Measurements from ENCODE around the gene CTIF.

CTIF gene

DNA sequence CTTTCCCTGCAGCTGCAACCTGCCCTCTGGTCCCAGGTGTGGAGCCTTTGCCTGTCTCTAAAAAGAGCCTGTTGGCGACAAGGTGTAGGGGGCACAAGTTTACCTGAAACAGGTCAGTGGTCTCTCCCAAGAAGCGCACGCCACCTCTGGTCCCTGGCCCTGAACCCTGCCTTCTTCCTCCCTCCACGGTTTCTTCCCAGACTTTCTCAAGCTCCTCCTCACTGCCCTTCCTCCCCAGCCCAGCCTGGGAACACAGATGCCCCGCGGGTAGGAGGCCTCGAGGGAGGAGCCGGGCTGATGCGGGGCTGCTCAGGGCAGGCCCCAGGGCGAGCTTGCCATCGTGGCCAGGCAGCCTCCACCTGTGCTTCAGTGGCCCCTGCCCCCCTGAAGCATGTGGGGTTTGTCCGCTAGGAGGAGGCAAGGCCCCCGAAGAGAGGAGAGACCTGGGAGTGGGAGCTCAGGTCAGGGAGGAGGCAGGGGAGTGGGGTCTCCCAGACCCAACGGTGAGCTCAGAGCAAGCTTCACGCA is 322.4 kb downstream of the CTIF start:
- Histone ChIP-seq H3K27ac (ENCODE audit: low read depth, low read length) (no peak overlapping the region), H3K9ac (ENCODE audit: low read length) (no peak overlapping the region), H3K79me2 (ENCODE audit: insufficient read depth, low read length) (no peaks in the 10 kb centered on the region), H3K27me3 (ENCODE audit: low read length) (no peaks in the 10 kb centered on the region), H3F3A (ENCODE audit: insufficient read depth) (no peaks in the 10 kb centered on the region), H4K20me1 (ENCODE audit: low read depth, low read length) (no peaks in the 10 kb centered on the region), H3K9me2 (replicated peaks; ENCODE audit: insufficient read depth, low read length) (no peaks in the 10 kb centered on the region), H3K4me2 (ENCODE audit: low read depth, low read length, poor library complexity, severe bottlenecking) (no peak overlapping the region), H3K36me3 (ENCODE audit: low read length) (no peaks in the 10 kb centered on the region), H3K9me3 (ENCODE audit: insufficient read depth, low read length) (no peaks in the 10 kb centered on the region), H2AFZ (ENCODE audit: low read depth, low read length, severe bottlenecking) (no peak overlapping the region), H3K4me3 (ENCODE audit: insufficient read depth, low read length, poor library complexity, severe bottlenecking) (no peak overlapping the region)
- TF ChIP-seq CTCF (IDR thresholded peaks at IDR 0.05; ENCODE audit: insufficient read depth, low read length, poor library complexity, severe bottlenecking), result no peak
- no peak for TF ChIP-seq EZH2phosphoT487 (conservative IDR thresholded peaks at IDR 0.05; ENCODE audit: low read length)

DNA sequence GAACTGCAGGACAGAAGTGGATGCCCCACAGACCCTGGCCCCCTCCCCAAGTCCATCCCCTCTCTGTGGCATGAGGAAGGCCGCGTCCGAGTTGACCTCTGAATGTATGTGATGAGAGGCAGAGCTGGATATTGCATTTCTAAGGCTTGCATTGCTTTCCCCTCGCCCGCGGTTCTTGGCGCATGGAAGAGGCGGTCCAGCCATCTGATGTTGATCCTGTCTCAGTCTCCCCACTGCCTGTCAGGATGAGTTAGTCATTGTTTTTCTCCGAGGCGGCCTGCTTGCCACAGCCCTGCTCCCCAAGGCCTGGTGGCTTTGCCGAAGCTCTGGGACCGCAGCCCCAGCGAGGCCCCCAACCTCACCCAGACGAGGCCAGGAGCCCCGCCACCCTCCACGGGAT is 323.3 kb downstream of the CTIF start:
- Histone ChIP-seq H3K4me3 (ENCODE audit: insufficient read depth, low read length, poor library complexity, severe bottlenecking) (no peak overlapping the region), H3K79me2 (ENCODE audit: insufficient read depth, low read length) (no peaks in the 10 kb centered on the region), H3K36me3 (ENCODE audit: low read length) (no peaks in the 10 kb centered on the region), H4K20me1 (ENCODE audit: low read depth, low read length) (no peaks in the 10 kb centered on the region), H3K27ac (ENCODE audit: low read depth, low read length) (no peak overlapping the region), H3K9me2 (replicated peaks; ENCODE audit: insufficient read depth, low read length) (no peaks in the 10 kb centered on the region), H3K27me3 (ENCODE audit: low read length) (no peaks in the 10 kb centered on the region), H3F3A (ENCODE audit: insufficient read depth) (no peaks in the 10 kb centered on the region), H2AFZ (ENCODE audit: low read depth, low read length, severe bottlenecking) (no peak overlapping the region), H3K9me3 (ENCODE audit: insufficient read depth, low read length) (no peaks in the 10 kb centered on the region), H3K4me2 (ENCODE audit: low read depth, low read length, poor library complexity, severe bottlenecking) (no peak overlapping the region), H3K9ac (ENCODE audit: low read length) (no peak overlapping the region)
- TF ChIP-seq EZH2phosphoT487 (conservative IDR thresholded peaks at IDR 0.05; ENCODE audit: low read length) (no peak), CTCF (IDR thresholded peaks at IDR 0.05; ENCODE audit: insufficient read depth, low read length, poor library complexity, severe bottlenecking) (no peak)

GRCh38 chr18:48862678-48863270 is 323.9 kb downstream of the CTIF start:
- Histone ChIP-seq H3K4me3 (ENCODE audit: insufficient read depth, low read length, poor library complexity, severe bottlenecking) (no peak overlapping the region), H3K9me3 (ENCODE audit: insufficient read depth, low read length) (no peaks in the 10 kb centered on the region), H3K36me3 (ENCODE audit: low read length) (no peaks in the 10 kb centered on the region), H3K4me2 (ENCODE audit: low read depth, low read length, poor library complexity, severe bottlenecking) (no peak overlapping the region), H3K27ac (ENCODE audit: low read depth, low read length) (no peak overlapping the region), H3K79me2 (ENCODE audit: insufficient read depth, low read length) (no peaks in the 10 kb centered on the region), H3K9ac (ENCODE audit: low read length) (no peak overlapping the region), H4K20me1 (ENCODE audit: low read depth, low read length) (no peaks in the 10 kb centered on the region), H3K27me3 (ENCODE audit: low read length) (no peaks in the 10 kb centered on the region), H3F3A (ENCODE audit: insufficient read depth) (no peaks in the 10 kb centered on the region), H2AFZ (ENCODE audit: low read depth, low read length, severe bottlenecking) (no peak overlapping the region), H3K9me2 (replicated peaks; ENCODE audit: insufficient read depth, low read length) (no peaks in the 10 kb centered on the region)
- TF ChIP-seq EZH2phosphoT487 (conservative IDR thresholded peaks at IDR 0.05; ENCODE audit: low read length), result no peak
- TF ChIP-seq CTCF (IDR thresholded peaks at IDR 0.05; ENCODE audit: insufficient read depth, low read length, poor library complexity, severe bottlenecking), result no peak
